K562 (cell line): Measurements from ENCODE around the gene WDR64. TPM values are rescaled to one million over a fixed set of nuclear protein-coding genes. Genes with fewer than 3 reads are reported as not detected.

Source experiments
- ARID3A ChIP-seq: IDR thresholded peaks from 2 replicates; pipeline ENCODE4 v1.6.1; 2012; ENCODE audit warnings: low read depth, low read length, improper control_type of control experiment, borderline replicate concordance
- CC2D1A ChIP-seq: fragments of 450-650 bp; IDR thresholded peaks from 2 replicates; pipeline ENCODE4 v1.6.1; 2017; ENCODE audit warnings: mild to moderate bottlenecking
- MEIS2 ChIP-seq: fragments of 450-650 bp; IDR thresholded peaks from 2 replicates; pipeline ENCODE4 v1.6.1; 2014; ENCODE audit warnings: mild to moderate bottlenecking; ENCODE audit not compliant: partially characterized antibody
- MNT ChIP-seq, 2 experiments: fragments of 450-650 bp; conservative IDR thresholded peaks; 2 replicates each; pipeline ENCODE4 v1.6.1; 2017; ENCODE audit warnings: mild to moderate bottlenecking in 2 of 2, moderate library complexity in 2 of 2
- POLR2AphosphoS2 ChIP-seq: IDR thresholded peaks from 2 replicates; pipeline ENCODE4 v1.6.1; 2012; ENCODE audit warnings: low read length, improper control_type of control experiment
- REST ChIP-seq, 2 experiments: fragments of 450-650 bp; formaldehyde crosslinking in 1 of 2; IDR thresholded peaks; 2 replicates each; pipeline versions ENCODE4 v1.4.0 to v1.6.1; 2014 to 2020; ENCODE audit warnings: mild to moderate bottlenecking in 2 of 2, borderline replicate concordance in 1 of 2, low read depth in 1 of 2
- RNF2 ChIP-seq: sonication (generic); IDR thresholded peaks from 2 replicates; pipeline ENCODE4 v1.6.1; 2016
- SETDB1 ChIP-seq: IDR thresholded peaks from one replicate; pipeline ENCODE4 v1.6.1; 2012; ENCODE audit warnings: low read length, control low read depth, inconsistent platforms
- SIX5 ChIP-seq, 2 experiments: IDR thresholded peaks; 2 replicates each; pipeline ENCODE4 v1.6.1; 2011; ENCODE audit warnings: low read length in 2 of 2, borderline replicate concordance in 1 of 2, low read depth in 1 of 2, mild to moderate bottlenecking in 1 of 2, moderate library complexity in 1 of 2; ENCODE audit not compliant: insufficient read depth in 1 of 2
- SRF ChIP-seq, 2 experiments: fragments of 250-450, 450-650 bp in 1 of 2; sonication (Bioruptor Pico) in 1 of 2; sonication (generic) in 1 of 2; formaldehyde crosslinking; IDR thresholded peaks; 2 replicates each; pipeline versions ENCODE4 v1.5.0 to v1.5.1; 2020 to 2022; ENCODE audit warnings: mild to moderate bottlenecking in 1 of 2, missing genetic modification reagents in 1 of 2
- TOE1 ChIP-seq, 2 experiments: fragments of 450-650 bp in 1 of 2; sonication (generic) in 1 of 2; formaldehyde crosslinking in 1 of 2; IDR thresholded peaks; 2 replicates each; pipeline versions ENCODE4 v1.7.1 to v1.8.0; 2016 to 2022; ENCODE audit warnings: borderline replicate concordance in 2 of 2, mild to moderate bottlenecking in 2 of 2, antibody characterized with exemption in 1 of 2, inconsistent platforms in 1 of 2, low read depth in 1 of 2, missing genetic modification reagents in 1 of 2, moderate library complexity in 1 of 2
- ZKSCAN8 ChIP-seq: fragments of 200-800 bp; sonication (Bioruptor generic); IDR thresholded peaks from 2 replicates; pipeline ENCODE4 v1.6.1; 2016; ENCODE audit warnings: missing genetic modification characterization, missing compliant biosample characterization
- ZNF12 ChIP-seq: sonication (generic); formaldehyde crosslinking; IDR thresholded peaks from 2 replicates; pipeline ENCODE4 v1.4.0; 2020; ENCODE audit warnings: mild to moderate bottlenecking, missing genetic modification reagents
- ZNF384 ChIP-seq: IDR thresholded peaks from 2 replicates; pipeline ENCODE4 v1.6.1; 2012; ENCODE audit warnings: low read depth, low read length, improper control_type of control experiment
- polyA plus RNA-seq, 8 experiments: library from polyadenylated mRNA; depleted of rRNA in 4 of 8; stranded (reverse) in 5 of 8; unstranded in 3 of 8; fragments of >200 nt; fragmentation: Nextera tagmentation in 2 of 8; fragmentation: Illumina TruSeq in 1 of 8; extraction: Ambion mirVana in 2 of 8; extraction: Trizol in 1 of 8; gene quantifications; 2 replicates each; pipeline versions ENCODE4 v1.2.1 to v1.2.3, GENCODE V29; 2011 to 2014; ENCODE audit warnings: inconsistent platforms in 1 of 8, missing spikeins in 1 of 8
- total RNA-seq, 7 experiments: library from RNA; depleted of rRNA in 6 of 7; stranded (reverse); fragments of >200 nt in 6 of 7; fragmentation: Illumina TruSeq in 2 of 7; extraction: Trizol in 2 of 7; gene quantifications; 2 replicates each; pipeline versions ENCODE4 v1.2.1 to v1.2.3, GENCODE V29; 2011 to 2021; ENCODE audit warnings: low replicate concordance in 1 of 7

WDR64 gene
- total and polyA plus RNA-seq, 9 of the 15 experiments (the other 6 are each of a cell fraction or from before 2014, with no cell fraction given), result 0.06 to 0.29 (median 0.19) TPM; not detected in 5

GRCh38 chr1:241611063-241611462 is 41.0 kb upstream of the WDR64 start (continued):
- TF ChIP-seq MNT (conservative IDR thresholded peaks at IDR 0.05) (peak; percentile 61 to 84; a peak in 3 of 4 replicates), RNF2 (peak; percentile 32; the same call in 1 of the 2 replicates), ARID3A (peak; percentile 66; the same call in 1 of the 2 replicates), MEIS2 (peak; percentile 93), ZKSCAN8 (CRISPR knock-in tag) (no peak), REST (IDR thresholded peaks at IDR 0.05; ENCODE audit: borderline replicate concordance) (peak; percentile 91), REST (CRISPR knock-in tag; IDR thresholded peaks at IDR 0.05; ENCODE audit: low read depth) (no peak), TOE1 (IDR thresholded peaks at IDR 0.05; ENCODE audit: borderline replicate concordance) (no peak; the same call in 1 of the 2 replicates), TOE1 (CRISPR knock-in tag; IDR thresholded peaks at IDR 0.05; ENCODE audit: borderline replicate concordance, low read depth) (no peak), SIX5 (IDR thresholded peaks at IDR 0.05; ENCODE audit: borderline replicate concordance in 1 of 2, insufficient read depth in 1 of 2, low read depth in 1 of 2, low read length in 2 of 2) (no peak), CC2D1A (peak; percentile 80), ZNF12 (CRISPR knock-in tag) (peak; percentile 95), ZNF384 (0 out of 2 replicates have a peak, but pooled peaks have one; percentile 38), POLR2AphosphoS2 (no peak), SRF (CRISPR knock-in tag; IDR thresholded peaks at IDR 0.05) (0 out of 4 replicates have a peak, but pooled peaks of 1 of the 2 experiments have one; percentile 9), SETDB1 (no peak)
